K562 (cell line): Measurements from ENCODE around the gene ULK3. TPM values are rescaled to one million over a fixed set of nuclear protein-coding genes. Genes with fewer than 3 reads are reported as not detected.
A peak's percentile ranks its signal among the peaks of the same experiment; 100 is the strongest.

Experiments used
- ARHGAP35 ChIP-seq: fragments of 450-650 bp; IDR thresholded peaks from 2 replicates; pipeline ENCODE4 v1.6.1; 2018; ENCODE audit not compliant: partially characterized antibody
- BRD4 ChIP-seq: fragments of 200-600 bp; sonication (generic); IDR thresholded peaks from 2 replicates; pipeline ENCODE4 v1.6.1; 2017; ENCODE audit warnings: inconsistent platforms
- C11orf30 ChIP-seq: fragments of 450-650 bp; IDR thresholded peaks from 2 replicates; pipeline ENCODE4 v1.6.1; 2016; ENCODE audit warnings: low read depth, mild to moderate bottlenecking
- CCNT2 ChIP-seq: IDR thresholded peaks from 2 replicates; pipeline ENCODE4 v1.6.1; 2011; ENCODE audit warnings: borderline replicate concordance, low read depth, mild to moderate bottlenecking, moderate library complexity, mixed read lengths, low read length; ENCODE audit not compliant: insufficient read length; ENCODE audit errors: extremely low read depth
- CTCF ChIP-seq, 3 experiments: IDR thresholded peaks in 2 of 3; conservative IDR thresholded peaks in 1 of 3; 2 replicates each; pipeline ENCODE4 v1.5.1; 2011 to 2012; ENCODE audit warnings: low read length in 3 of 3, mild to moderate bottlenecking in 3 of 3, control low read depth in 2 of 3, improper control_type of control experiment in 1 of 3, inconsistent platforms in 1 of 3, low read depth in 1 of 3, mixed read lengths in 1 of 3, moderate library complexity in 1 of 3; ENCODE audit not compliant: insufficient read depth in 2 of 3
- CTCFL ChIP-seq: IDR thresholded peaks from 2 replicates; pipeline ENCODE4 v1.6.1; 2011; ENCODE audit warnings: borderline replicate concordance, low read depth, mild to moderate bottlenecking, moderate library complexity, low read length; ENCODE audit not compliant: insufficient read depth, poor library complexity, severe bottlenecking
- MTA3 ChIP-seq: fragments of 450-650 bp; formaldehyde crosslinking; IDR thresholded peaks from 2 replicates; pipeline ENCODE4 v1.6.1; 2017; ENCODE audit warnings: mild to moderate bottlenecking, borderline replicate concordance
- NFYB ChIP-seq: IDR thresholded peaks from 2 replicates; pipeline ENCODE4 v1.6.1; 2011; ENCODE audit warnings: mild to moderate bottlenecking, moderate library complexity; ENCODE audit not compliant: insufficient read length; ENCODE audit errors: extremely low read depth
- NRF1 ChIP-seq, 2 experiments: fragments of 450-650 bp; IDR thresholded peaks in 1 of 2; conservative IDR thresholded peaks in 1 of 2; 2 replicates each; pipeline ENCODE4 v1.6.1; 2014; ENCODE audit warnings: mild to moderate bottlenecking in 2 of 2
- RBFOX2 ChIP-seq: fragments of 200-400 bp; formaldehyde crosslinking; IDR thresholded peaks from 2 replicates; pipeline ENCODE4 v1.6.1; 2017; ENCODE audit warnings: low read depth, mild to moderate bottlenecking, low read length, moderate library complexity
- TAF15 ChIP-seq: fragments of 200-400 bp; formaldehyde crosslinking; IDR thresholded peaks from 2 replicates; pipeline ENCODE4 v1.6.1; 2017; ENCODE audit warnings: mild to moderate bottlenecking, low read depth, low read length, moderate library complexity
- TRIM24 ChIP-seq, 2 experiments: fragments of 450-650 bp; IDR thresholded peaks; 2 replicates each; pipeline ENCODE4 v1.6.1; 2016
- ZNF347 ChIP-seq: fragments of 450-650 bp; formaldehyde crosslinking; IDR thresholded peaks from 2 replicates; pipeline ENCODE4 v1.4.0; 2020; ENCODE audit warnings: low read depth, mild to moderate bottlenecking, moderate library complexity
- ZNF561 ChIP-seq: fragments of 450-650 bp; formaldehyde crosslinking; conservative IDR thresholded peaks from 2 replicates; pipeline ENCODE4 v1.4.0; 2020; ENCODE audit warnings: mild to moderate bottlenecking, moderate library complexity
- ZNF77 ChIP-seq: fragments of 250-450 bp; sonication (Bioruptor Pico); IDR thresholded peaks from 2 replicates; pipeline ENCODE4 v1.5.0; 2020
- polyA plus RNA-seq, 8 experiments: library from polyadenylated mRNA; depleted of rRNA in 4 of 8; stranded (reverse) in 5 of 8; unstranded in 3 of 8; fragments of >200 nt; fragmentation: Nextera tagmentation in 2 of 8; fragmentation: Illumina TruSeq in 1 of 8; extraction: Ambion mirVana in 2 of 8; extraction: Trizol in 1 of 8; gene quantifications; 2 replicates each; pipeline versions ENCODE4 v1.2.1 to v1.2.3, GENCODE V29; 2011 to 2014; ENCODE audit warnings: inconsistent platforms in 1 of 8, missing spikeins in 1 of 8
- total RNA-seq, 7 experiments: library from RNA; depleted of rRNA in 6 of 7; stranded (reverse); fragments of >200 nt in 6 of 7; fragmentation: Illumina TruSeq in 2 of 7; extraction: Trizol in 2 of 7; gene quantifications; 2 replicates each; pipeline versions ENCODE4 v1.2.1 to v1.2.3, GENCODE V29; 2011 to 2021; ENCODE audit warnings: low replicate concordance in 1 of 7
- TF ChIP-seq, protein P1 (sequence below): fragments of 450-650 bp; IDR thresholded peaks from 2 replicates; pipeline ENCODE4 v1.6.1; 2016; ENCODE audit warnings: low read depth, mild to moderate bottlenecking, moderate library complexity
- TF ChIP-seq, protein P2 (sequence below): fragments of 450-650 bp; IDR thresholded peaks from 2 replicates; pipeline ENCODE4 v1.6.1; 2016; ENCODE audit warnings: borderline replicate concordance
- TF ChIP-seq, protein P3 (sequence below): IDR thresholded peaks from 3 replicates; pipeline ENCODE4 v1.6.1; 2011; ENCODE audit warnings: borderline replicate concordance, mild to moderate bottlenecking; ENCODE audit not compliant: insufficient read length, insufficient read depth

ULK3 gene
- total and polyA plus RNA-seq, 9 of the 15 experiments (the other 6 are each of a cell fraction or from before 2014, with no cell fraction given): 0.68 to 68.0 (median 34.9) TPM

DNA sequence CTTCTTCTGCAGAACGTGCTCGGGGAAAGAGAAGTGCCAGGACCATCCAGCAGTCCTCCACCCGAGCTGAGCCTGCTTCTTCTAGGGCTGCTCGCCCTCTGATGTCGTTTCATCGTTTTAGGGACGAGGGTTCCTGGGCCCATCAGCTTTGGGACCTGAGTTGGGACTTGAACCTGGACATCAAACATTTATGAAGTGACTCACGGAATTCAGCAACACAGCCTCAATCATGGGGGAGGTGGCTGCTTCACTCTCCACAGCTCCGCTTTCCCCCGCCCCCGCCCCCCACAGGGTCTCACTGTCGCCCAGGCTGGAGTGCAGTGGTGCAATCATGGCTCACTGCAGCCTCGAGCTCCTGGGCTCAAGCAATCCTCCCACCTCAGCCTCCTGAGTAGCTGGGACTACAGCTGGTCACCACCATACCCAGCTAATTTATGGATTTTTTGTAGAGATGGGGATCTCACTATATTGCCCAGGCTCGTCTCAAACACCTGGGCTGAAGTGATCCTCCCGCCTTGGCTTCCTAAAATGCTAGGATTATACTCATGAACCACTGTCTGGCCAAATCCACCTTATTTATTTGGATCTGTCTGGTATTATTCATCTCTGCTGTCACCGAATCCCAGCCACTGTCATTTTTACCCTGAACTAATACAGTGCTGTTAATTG is 30.9 kb upstream of the ULK3 start (continued):
- no peak for TF ChIP-seq RBFOX2
- TF ChIP-seq, protein P1, sequence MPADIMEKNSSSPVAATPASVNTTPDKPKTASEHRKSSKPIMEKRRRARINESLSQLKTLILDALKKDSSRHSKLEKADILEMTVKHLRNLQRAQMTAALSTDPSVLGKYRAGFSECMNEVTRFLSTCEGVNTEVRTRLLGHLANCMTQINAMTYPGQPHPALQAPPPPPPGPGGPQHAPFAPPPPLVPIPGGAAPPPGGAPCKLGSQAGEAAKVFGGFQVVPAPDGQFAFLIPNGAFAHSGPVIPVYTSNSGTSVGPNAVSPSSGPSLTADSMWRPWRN: no peak
- TF ChIP-seq, protein P2, sequence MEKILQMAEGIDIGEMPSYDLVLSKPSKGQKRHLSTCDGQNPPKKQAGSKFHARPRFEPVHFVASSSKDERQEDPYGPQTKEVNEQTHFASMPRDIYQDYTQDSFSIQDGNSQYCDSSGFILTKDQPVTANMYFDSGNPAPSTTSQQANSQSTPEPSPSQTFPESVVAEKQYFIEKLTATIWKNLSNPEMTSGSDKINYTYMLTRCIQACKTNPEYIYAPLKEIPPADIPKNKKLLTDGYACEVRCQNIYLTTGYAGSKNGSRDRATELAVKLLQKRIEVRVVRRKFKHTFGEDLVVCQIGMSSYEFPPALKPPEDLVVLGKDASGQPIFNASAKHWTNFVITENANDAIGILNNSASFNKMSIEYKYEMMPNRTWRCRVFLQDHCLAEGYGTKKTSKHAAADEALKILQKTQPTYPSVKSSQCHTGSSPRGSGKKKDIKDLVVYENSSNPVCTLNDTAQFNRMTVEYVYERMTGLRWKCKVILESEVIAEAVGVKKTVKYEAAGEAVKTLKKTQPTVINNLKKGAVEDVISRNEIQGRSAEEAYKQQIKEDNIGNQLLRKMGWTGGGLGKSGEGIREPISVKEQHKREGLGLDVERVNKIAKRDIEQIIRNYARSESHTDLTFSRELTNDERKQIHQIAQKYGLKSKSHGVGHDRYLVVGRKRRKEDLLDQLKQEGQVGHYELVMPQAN: 0 out of 2 replicates have a peak, but pooled peaks have one; percentile 20
- no peak for TF ChIP-seq NRF1 (conservative IDR thresholded peaks at IDR 0.05 in 1 of 2, IDR thresholded peaks at IDR 0.05 in 1 of 2)
- no peak; the same call in 1 of the 2 replicates for TF ChIP-seq MTA3
- no peak for TF ChIP-seq BRD4
- TF ChIP-seq ZNF561 (CRISPR knock-in tag): no peak
- TF ChIP-seq TRIM24 (IDR thresholded peaks at IDR 0.05): no peak
- TF ChIP-seq ARHGAP35: no peak
- TF ChIP-seq CTCFL: no peak
- TF ChIP-seq TAF15: no peak
- no peak for TF ChIP-seq ZNF77
- no peak for TF ChIP-seq ZNF347 (CRISPR knock-in tag)
- TF ChIP-seq, protein P3, sequence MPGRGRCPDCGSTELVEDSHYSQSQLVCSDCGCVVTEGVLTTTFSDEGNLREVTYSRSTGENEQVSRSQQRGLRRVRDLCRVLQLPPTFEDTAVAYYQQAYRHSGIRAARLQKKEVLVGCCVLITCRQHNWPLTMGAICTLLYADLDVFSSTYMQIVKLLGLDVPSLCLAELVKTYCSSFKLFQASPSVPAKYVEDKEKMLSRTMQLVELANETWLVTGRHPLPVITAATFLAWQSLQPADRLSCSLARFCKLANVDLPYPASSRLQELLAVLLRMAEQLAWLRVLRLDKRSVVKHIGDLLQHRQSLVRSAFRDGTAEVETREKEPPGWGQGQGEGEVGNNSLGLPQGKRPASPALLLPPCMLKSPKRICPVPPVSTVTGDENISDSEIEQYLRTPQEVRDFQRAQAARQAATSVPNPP: no peak
- TF ChIP-seq C11orf30: no peak
- no peak for TF ChIP-seq NFYB
- no peak for TF ChIP-seq CTCF (IDR thresholded peaks at IDR 0.05 in 2 of 3, conservative IDR thresholded peaks at IDR 0.05 in 1 of 3; ENCODE audit: insufficient read depth in 2 of 3, low read depth in 1 of 3, low read length in 3 of 3)
- TF ChIP-seq CCNT2: no peak
